Sigmoid colon (tissue), 7 donors: Measurements from ENCODE around the gene PRKACG. TPM values are rescaled to one million over a fixed set of nuclear protein-coding genes. Genes with fewer than 3 reads are reported as not detected.

Experiments used
- DNase-seq: peaks from one replicate; pipeline ENCODE4 v3.0.0-alpha.2; 2019
- H3K27ac ChIP-seq, 4 donors: fragments of 200-600 bp; sonication (generic); one replicate each; pipeline ENCODE4 v1.5.1; 2016 to 2019; ENCODE audit warnings: mild to moderate bottlenecking in 1 of 4
- H3K27me3 ChIP-seq, 3 donors: fragments of 200-600 bp; sonication (generic); one replicate each; pipeline ENCODE4 v1.5.1; 2019; ENCODE audit warnings: mild to moderate bottlenecking in 1 of 3
- H3K36me3 ChIP-seq, 4 donors: fragments of 200-600 bp; sonication (generic); one replicate each; pipeline ENCODE4 v1.5.1; 2016 to 2019
- H3K4me1 ChIP-seq, 4 donors: fragments of 200-600 bp; sonication (generic); one replicate each; pipeline ENCODE4 v1.5.1; 2017 to 2019
- H3K4me3 ChIP-seq, 4 donors: fragments of 200-600 bp; sonication (generic); one replicate each; pipeline ENCODE4 v1.5.1; 2017 to 2019; ENCODE audit warnings: mild to moderate bottlenecking in 2 of 4, moderate library complexity in 1 of 4
- H3K9me3 ChIP-seq, 4 donors: fragments of 200-600 bp in 3 of 4; sonication (generic) in 3 of 4; one replicate each; pipeline versions ENCODE4 v1.5.1 to v1.6.1; 2013 to 2019
- EP300 ChIP-seq, 4 donors: sonication (generic); formaldehyde crosslinking; IDR thresholded peaks; one replicate each; pipeline ENCODE4 v1.6.1; 2017; ENCODE audit warnings: antibody characterized with exemption in 4 of 4
- POLR2A ChIP-seq, 2 donors: fragments of 450-650 bp; IDR thresholded peaks; one replicate each; pipeline ENCODE4 v1.6.1; 2016; ENCODE audit warnings: antibody characterized with exemption in 2 of 2, mild to moderate bottlenecking in 2 of 2, moderate library complexity in 2 of 2
- POLR2AphosphoS5 ChIP-seq, 4 donors: sonication (generic); formaldehyde crosslinking; IDR thresholded peaks; one replicate each; pipeline ENCODE4 v1.6.1; 2017; ENCODE audit warnings: antibody characterized with exemption in 4 of 4
- WGBS, 2 donors: extraction: QIAGEN DNeasy Blood & Tissue Kit; methylation state at CpG; one replicate each; pipeline ENCODE4 v1.1.7; 2013; 5-methylcytosine and 5-hydroxymethylcytosine counted together
- intact Hi-C: fragments of 100-400 bp; cut with DNase I; formaldehyde crosslinking; loops from one replicate; pipeline ENCODE4 v1.15.1; 2023
- polyA plus RNA-seq, 3 donors: library from polyadenylated mRNA; stranded (reverse); fragments of 200-250 nt; gene quantifications; one replicate each; pipeline ENCODE4 v1.2.3, GENCODE V29; 2013
- total RNA-seq, 4 donors: library from RNA; depleted of rRNA; stranded (reverse); fragments of >200 nt; gene quantifications; one replicate each; pipeline ENCODE4 v1.1.0, GENCODE V29; 2016
- TF ChIP-seq, protein P1 (sequence below), 4 experiments: fragments of 450-650 bp in 3 of 4; fragments of 200-600 bp in 1 of 4; IDR thresholded peaks; one replicate each; pipeline ENCODE4 v1.5.1; 2016 to 2019; ENCODE audit warnings: antibody characterized with exemption in 4 of 4, mild to moderate bottlenecking in 3 of 4, moderate library complexity in 2 of 4
- donor health status: healthy with polysubstance abuse.
- donor health status: Bipolar disorder and iron deficiency.
- donor health status: healthy.

PRKACG gene
- total and polyA plus RNA-seq, 7 donors = not detected

DNA sequence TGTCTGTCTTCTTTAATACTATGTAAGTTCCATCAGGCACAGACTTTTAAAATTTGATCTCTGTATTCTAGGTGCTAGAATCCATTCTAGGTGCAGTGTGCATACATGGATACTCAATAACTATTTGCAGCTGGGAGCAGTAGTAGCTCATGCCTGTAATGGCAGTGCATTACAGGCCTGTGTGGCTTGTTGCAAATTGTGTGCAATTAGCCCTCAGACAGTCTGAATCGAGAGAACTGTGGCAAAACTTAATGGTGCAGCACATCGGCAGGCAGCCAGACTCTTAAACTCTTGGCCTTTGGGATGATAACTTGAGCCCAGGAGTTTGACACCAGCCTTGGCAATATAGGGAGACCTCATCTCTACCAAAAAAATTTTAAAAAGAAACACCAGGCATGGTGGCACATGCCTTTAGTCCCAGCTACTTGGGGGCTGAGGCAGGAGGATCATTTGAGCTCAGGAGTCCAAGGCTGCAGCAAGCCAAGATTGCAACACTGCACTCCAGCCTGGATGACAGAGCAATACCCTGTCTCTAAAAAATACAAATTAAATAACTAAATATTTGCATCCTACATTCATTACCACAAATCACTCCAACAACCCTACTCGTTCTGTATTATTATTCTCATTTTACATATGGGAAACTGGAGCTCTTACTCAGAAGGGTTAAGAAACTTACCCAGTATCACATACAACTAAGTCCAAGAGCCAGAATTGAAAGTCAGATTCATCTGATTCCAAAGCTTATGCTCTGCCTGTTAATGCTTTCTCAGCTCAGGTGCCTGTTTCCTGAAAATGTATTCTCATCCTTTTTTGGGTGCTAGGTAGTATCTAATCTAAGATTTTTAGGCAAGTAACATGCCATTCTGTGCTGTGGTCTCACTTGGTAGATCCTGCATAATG lies 30.1 kb downstream of the PRKACG start:
- H3K4me1 ChIP-seq = peaks cover 0 to 50% (median 41%) of the 10 kb centered on the region in 4 donors
- H3K27me3 ChIP-seq = no peaks in the 10 kb centered on the region
- H3K4me3 ChIP-seq = no peak overlapping the region
- WGBS, 2 donors = 76 to 84% methylated on average over 3 of the region's 3 CpGs
- H3K27ac ChIP-seq = no peak overlapping the region
- H3K36me3 ChIP-seq = no peaks in the 10 kb centered on the region
- TF ChIP-seq POLR2AphosphoS5 (IDR thresholded peaks at IDR 0.05) = no peak
- no peak for TF ChIP-seq POLR2A (IDR thresholded peaks at IDR 0.05)
- TF ChIP-seq EP300 (IDR thresholded peaks at IDR 0.05) = no peak
- TF ChIP-seq, protein P1, sequence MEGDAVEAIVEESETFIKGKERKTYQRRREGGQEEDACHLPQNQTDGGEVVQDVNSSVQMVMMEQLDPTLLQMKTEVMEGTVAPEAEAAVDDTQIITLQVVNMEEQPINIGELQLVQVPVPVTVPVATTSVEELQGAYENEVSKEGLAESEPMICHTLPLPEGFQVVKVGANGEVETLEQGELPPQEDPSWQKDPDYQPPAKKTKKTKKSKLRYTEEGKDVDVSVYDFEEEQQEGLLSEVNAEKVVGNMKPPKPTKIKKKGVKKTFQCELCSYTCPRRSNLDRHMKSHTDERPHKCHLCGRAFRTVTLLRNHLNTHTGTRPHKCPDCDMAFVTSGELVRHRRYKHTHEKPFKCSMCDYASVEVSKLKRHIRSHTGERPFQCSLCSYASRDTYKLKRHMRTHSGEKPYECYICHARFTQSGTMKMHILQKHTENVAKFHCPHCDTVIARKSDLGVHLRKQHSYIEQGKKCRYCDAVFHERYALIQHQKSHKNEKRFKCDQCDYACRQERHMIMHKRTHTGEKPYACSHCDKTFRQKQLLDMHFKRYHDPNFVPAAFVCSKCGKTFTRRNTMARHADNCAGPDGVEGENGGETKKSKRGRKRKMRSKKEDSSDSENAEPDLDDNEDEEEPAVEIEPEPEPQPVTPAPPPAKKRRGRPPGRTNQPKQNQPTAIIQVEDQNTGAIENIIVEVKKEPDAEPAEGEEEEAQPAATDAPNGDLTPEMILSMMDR (IDR thresholded peaks at IDR 0.05) = no peak
- intact Hi-C loops = loop anchor here (5.0 kb wide), 1 partner anchor 111 kb away; no protein-coding TSS in a partner anchor
- DNase-seq = no peak
- H3K9me3 ChIP-seq = no peaks in the 10 kb centered on the region

DNA sequence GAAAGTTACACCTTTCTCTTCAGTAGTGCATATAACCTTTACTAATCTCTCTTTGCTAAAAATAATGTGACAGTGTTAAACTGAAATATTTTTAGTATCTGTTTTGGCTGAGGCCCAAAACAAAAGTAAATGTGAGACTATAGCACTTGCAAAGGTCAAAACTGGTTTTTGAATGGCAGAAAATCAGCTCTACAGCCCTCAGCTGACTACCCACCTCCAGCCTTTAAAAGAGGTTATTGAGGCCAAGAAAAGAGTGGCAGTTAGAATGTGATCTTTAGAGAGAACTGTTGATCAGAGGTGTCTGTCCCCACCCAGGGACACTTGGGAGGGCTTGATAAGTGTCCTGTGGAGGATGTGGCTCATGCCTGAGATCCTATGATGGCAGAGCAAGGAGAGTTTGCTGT lies 30.9 kb downstream of the PRKACG start:
- no peak overlapping the region for H3K27ac ChIP-seq
- DNase-seq = no peak
- TF ChIP-seq EP300 (IDR thresholded peaks at IDR 0.05) = no peak
- no peak for TF ChIP-seq POLR2A (IDR thresholded peaks at IDR 0.05)
- TF ChIP-seq, protein P1 (IDR thresholded peaks at IDR 0.05) = no peak
- TF ChIP-seq POLR2AphosphoS5 (IDR thresholded peaks at IDR 0.05) = no peak
- no peak overlapping the region for H3K4me3 ChIP-seq
- no peaks in the 10 kb centered on the region for H3K9me3 ChIP-seq
- H3K27me3 ChIP-seq = no peaks in the 10 kb centered on the region
- peaks cover 0 to 53% (median 42%) of the 10 kb centered on the region in 4 donors for H3K4me1 ChIP-seq
- H3K36me3 ChIP-seq = no peaks in the 10 kb centered on the region
- intact Hi-C loops = loop anchor here (5.0 kb wide), 1 partner anchor 111 kb away; no protein-coding TSS in a partner anchor

DNA sequence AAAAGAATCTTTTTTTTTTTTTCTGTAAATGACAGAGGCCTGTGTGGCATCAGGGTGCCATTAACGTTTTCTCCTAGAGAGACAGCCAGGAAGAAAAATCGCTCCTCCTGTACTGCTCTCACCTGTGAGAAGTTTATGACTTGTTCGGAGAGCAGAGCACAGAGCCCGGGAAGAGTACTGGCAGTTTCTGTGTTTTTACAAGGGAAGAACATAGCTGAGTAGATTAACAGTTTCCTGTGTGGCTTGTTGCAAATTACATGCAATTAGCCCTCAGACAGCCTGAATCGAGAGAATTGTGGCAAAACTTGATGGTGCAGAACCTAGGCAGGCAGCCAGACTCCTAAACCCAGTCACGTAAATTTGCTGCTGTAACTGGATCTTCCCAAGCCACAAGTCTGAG lies 32.1 kb downstream of the PRKACG start:
- Histone ChIP-seq H3K4me3 (no peak overlapping the region), H3K9me3 (no peaks in the 10 kb centered on the region), H3K4me1 (peaks cover 0 to 53% (median 42%) of the 10 kb centered on the region in 4 donors), H3K27ac (peak overlapping the region in 3 of 4 donors; percentile 80 to 88 (median 86)), H3K27me3 (no peaks in the 10 kb centered on the region), H3K36me3 (no peaks in the 10 kb centered on the region)
- TF ChIP-seq POLR2AphosphoS5 (IDR thresholded peaks at IDR 0.05) (no peak), POLR2A (IDR thresholded peaks at IDR 0.05) (no peak), EP300 (IDR thresholded peaks at IDR 0.05) (no peak)
- TF ChIP-seq, protein P1 (IDR thresholded peaks at IDR 0.05) = no peak
- intact Hi-C loops = loop anchor here (5.0 kb wide), 1 partner anchor 109 kb away; no protein-coding TSS in a partner anchor
- DNase-seq = no peak
- WGBS, 2 donors = 6 to 15% methylated on average over 6 of the region's 6 CpGs

DNA sequence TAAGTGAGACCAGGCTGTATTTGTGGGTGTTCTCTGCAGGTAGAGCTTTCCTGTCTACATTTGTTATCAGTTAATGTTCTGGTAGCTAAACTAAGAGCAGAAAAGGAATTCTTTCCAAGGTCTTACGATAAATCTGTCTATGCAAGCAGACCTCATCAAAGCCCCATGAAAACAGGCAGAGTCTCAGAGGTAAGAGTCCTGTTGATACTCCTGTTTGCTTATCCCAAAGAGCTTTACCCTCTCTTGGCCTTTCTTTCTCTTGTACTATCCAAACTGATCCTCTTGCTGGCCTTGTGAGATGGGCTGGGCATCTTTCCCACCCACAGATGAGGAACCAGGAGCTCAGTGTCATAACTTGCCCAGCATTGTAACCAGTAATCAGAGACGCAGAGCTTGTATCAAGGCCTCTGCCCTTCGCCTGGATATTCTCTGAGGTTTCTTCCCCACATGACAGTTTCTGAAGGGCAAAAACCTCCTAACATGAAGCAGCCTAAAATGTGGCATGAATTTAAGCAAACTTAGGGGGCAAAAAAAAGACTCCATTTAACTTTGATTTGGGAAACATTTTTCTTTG lies 33.5 kb downstream of the PRKACG start:
- Histone ChIP-seq H3K36me3 (no peaks in the 10 kb centered on the region), H3K27ac (peak overlapping the region in 3 of 4 donors; percentile 80 to 88 (median 86)), H3K4me3 (no peak overlapping the region), H3K4me1 (peaks cover 0 to 64% (median 47%) of the 10 kb centered on the region in 4 donors), H3K9me3 (no peaks in the 10 kb centered on the region), H3K27me3 (no peaks in the 10 kb centered on the region)
- DNase-seq = peak; percentile 71
- intact Hi-C loops = loop anchor here (5.0 kb wide), 1 partner anchor 108 kb away; no protein-coding TSS in a partner anchor
- peak in 3 of 4 donors; percentile 30 to 66 (median 58) for TF ChIP-seq POLR2AphosphoS5 (IDR thresholded peaks at IDR 0.05)
- TF ChIP-seq EP300 (IDR thresholded peaks at IDR 0.05) = no peak
- WGBS, 2 donors = 57 to 69% methylated on average over 3 of the region's 3 CpGs
